ENCODE results near the gene MYH9.
A peak's percentile ranks its signal among the peaks of the same experiment; 100 is the strongest.

MYH9 gene

GRCh38 chr22:36387959-36388726 lies at the start of gene MYH9:
Gene MYH9, minus strand, starts transcription at chr22:36387967. Its CDS starts 38,731 bp downstream, at chr22:36349236.
- DNase-seq (ENCODE audit: extremely low read depth, insufficient read length): peak; percentile 99
- no peaks in the 10 kb centered on the region for H3K27me3 ChIP-seq (replicated peaks; ENCODE audit: control insufficient read depth, insufficient read depth, low read length)
- H3K36me3 ChIP-seq (ENCODE audit: control insufficient read depth, insufficient read depth, low read length): peaks cover 4% of the 10 kb centered on the region
- TF ChIP-seq CTCF (IDR thresholded peaks at IDR 0.05; ENCODE audit: insufficient read depth, low read length, poor library complexity, severe bottlenecking): no peak
- H3K4me3 ChIP-seq (replicated peaks; ENCODE audit: low read depth, low read length): peak within 1 kb of the TSS; percentile 97

- Histone ChIP-seq H3K36me3 (ENCODE audit: control insufficient read depth, insufficient read depth, low read length) (no peaks in the 10 kb centered on the region), H3K27me3 (replicated peaks; ENCODE audit: control insufficient read depth, insufficient read depth, low read length) (no peaks in the 10 kb centered on the region), H3K4me3 (replicated peaks; ENCODE audit: low read depth, low read length) (no peak overlapping the region)
- DNase-seq (ENCODE audit: extremely low read depth, insufficient read length): peak; percentile 59
- TF ChIP-seq CTCF (IDR thresholded peaks at IDR 0.05; ENCODE audit: insufficient read depth, low read length, poor library complexity, severe bottlenecking): no peak
These were observed 48.0 kb upstream of the MYH9 start for GRCh38 chr22:36435516-36436415.

GRCh38 chr22:36433318-36434231 lies 45.8 kb upstream of the MYH9 start:
- TF ChIP-seq CTCF (IDR thresholded peaks at IDR 0.05; ENCODE audit: insufficient read depth, low read length, poor library complexity, severe bottlenecking): no peak
- Histone ChIP-seq H3K27me3 (replicated peaks; ENCODE audit: control insufficient read depth, insufficient read depth, low read length) (no peaks in the 10 kb centered on the region), H3K4me3 (replicated peaks; ENCODE audit: low read depth, low read length) (no peak overlapping the region), H3K36me3 (ENCODE audit: control insufficient read depth, insufficient read depth, low read length) (no peaks in the 10 kb centered on the region)
- no peak for DNase-seq (ENCODE audit: extremely low read depth, insufficient read length)

- DNase-seq (ENCODE audit: extremely low read depth, insufficient read length): no peak
- H3K27me3 ChIP-seq (replicated peaks; ENCODE audit: control insufficient read depth, insufficient read depth, low read length): no peaks in the 10 kb centered on the region
- H3K36me3 ChIP-seq (ENCODE audit: control insufficient read depth, insufficient read depth, low read length): no peaks in the 10 kb centered on the region
- H3K4me3 ChIP-seq (replicated peaks; ENCODE audit: low read depth, low read length): no peak overlapping the region
- no peak for TF ChIP-seq CTCF (IDR thresholded peaks at IDR 0.05; ENCODE audit: insufficient read depth, low read length, poor library complexity, severe bottlenecking)
These were observed 45.0 kb upstream of the MYH9 start for GRCh38 chr22:36432592-36433317.

- no peak for TF ChIP-seq CTCF (IDR thresholded peaks at IDR 0.05; ENCODE audit: insufficient read depth, low read length, poor library complexity, severe bottlenecking)
- DNase-seq (ENCODE audit: extremely low read depth, insufficient read length): no peak
- H3K27me3 ChIP-seq (replicated peaks; ENCODE audit: control insufficient read depth, insufficient read depth, low read length): no peaks in the 10 kb centered on the region
- H3K36me3 ChIP-seq (ENCODE audit: control insufficient read depth, insufficient read depth, low read length): no peaks in the 10 kb centered on the region
- H3K4me3 ChIP-seq (replicated peaks; ENCODE audit: low read depth, low read length): no peak overlapping the region
These were observed 44.2 kb upstream of the MYH9 start for GRCh38 chr22:36431977-36432376.
